ENCODE measurements around the gene ABCB8.
"Not testable (repeated sequence)": the region's sequence is repeated elsewhere in the genome, so short reads cannot be mapped to it uniquely, and the experiment has no call there.

Gene ABCB8

DNA sequence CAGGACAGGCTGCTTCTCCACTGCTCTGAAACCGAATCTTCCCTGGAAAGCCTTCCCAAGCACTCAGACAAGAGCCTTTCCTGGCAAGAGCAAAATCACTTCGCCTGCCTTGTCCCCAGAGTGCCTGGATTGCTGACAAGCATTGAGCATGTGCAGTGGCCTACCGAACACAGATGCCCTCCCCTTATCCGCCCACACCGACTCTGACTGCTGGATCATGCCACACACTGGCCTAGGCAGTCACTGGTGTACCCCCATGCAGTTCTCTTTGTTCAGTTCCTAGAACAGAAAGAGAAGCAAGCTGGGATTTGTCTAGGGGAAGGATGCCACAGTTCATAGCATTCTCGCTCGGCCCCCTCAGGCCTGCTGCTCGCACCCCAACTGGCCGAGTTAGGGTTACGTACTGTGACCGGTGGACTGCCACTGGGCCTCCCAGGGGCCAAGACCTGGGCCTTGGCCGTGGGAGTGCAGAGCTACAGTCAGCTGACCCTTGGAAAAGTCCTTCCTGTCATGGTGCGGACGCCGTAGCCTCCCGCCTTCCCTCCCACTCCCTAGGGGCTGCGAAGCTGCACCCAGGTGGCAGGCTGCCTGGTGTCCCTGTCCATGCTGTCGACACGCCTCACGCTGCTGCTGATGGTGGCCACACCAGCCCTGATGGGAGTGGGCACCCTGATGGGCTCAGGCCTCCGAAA lies 6.9 kb downstream of the ABCB8 start:
- DNase-seq (ENCODE audit: low read depth in 2 of 2) = no peak

DNA sequence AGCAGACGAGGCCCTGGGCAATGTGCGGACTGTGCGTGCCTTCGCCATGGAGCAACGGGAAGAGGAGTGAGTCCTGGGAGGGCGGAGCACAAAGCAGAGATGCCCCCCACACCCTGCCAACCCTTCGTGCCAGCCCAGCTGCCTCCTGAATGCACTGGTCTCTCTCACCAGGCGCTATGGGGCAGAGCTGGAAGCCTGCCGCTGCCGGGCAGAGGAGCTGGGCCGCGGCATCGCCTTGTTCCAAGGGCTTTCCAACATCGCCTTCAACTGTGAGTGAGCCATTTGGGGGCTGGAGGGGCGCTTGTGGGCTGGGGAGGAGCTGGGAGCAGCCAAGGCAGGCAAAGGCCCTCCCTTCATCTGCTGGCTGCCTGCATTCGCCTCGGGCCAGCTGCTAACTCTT lies 7.7 kb downstream of the ABCB8 start:
- no peak for DNase-seq (ENCODE audit: low read depth in 2 of 2)

DNA sequence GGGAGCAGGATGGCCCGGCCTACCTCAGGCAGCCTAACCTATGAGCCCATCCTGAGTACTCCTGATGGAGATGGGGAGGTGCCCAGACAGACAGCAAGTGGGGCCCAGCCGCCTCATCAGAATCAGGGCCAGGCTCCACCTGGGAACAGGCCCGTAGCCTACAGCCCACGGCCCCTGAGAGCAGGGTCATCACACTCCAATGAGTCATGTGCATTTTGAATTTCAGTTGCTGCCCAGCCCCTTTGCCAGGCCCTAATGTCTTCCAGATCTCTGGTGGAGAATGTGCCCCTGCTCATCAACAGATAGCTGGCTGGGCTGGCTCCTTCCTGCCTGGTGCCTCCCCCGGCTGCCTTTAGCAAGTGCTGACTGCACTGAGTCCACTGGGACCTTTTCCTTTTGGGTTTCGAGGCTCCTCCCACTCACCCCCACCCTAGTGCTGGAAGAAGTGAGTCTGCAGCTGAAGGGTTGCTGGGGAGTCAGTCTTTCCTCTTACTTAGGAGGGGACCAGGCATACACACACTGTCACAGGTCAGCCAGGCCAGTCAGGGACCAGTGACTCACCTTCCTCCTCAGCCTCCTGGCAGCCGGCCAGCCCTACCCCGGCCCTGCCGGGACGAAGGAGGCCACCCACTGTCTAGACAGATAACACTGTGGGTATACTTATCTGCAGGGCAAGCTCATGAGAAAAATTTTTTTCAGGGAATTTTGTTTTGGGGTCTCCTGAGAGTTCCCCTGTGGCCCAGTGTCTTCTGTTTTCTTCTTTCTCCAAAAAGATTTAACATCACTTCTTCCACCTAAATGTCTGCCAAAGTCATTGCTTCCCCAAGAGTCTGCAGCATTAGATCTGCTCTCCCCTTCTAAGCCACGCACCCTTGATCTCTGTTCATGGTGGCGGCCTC lies 10.9 kb downstream of the ABCB8 start:
- peak; percentile 73 for DNase-seq (ENCODE audit: low read depth in 2 of 2)

DNA sequence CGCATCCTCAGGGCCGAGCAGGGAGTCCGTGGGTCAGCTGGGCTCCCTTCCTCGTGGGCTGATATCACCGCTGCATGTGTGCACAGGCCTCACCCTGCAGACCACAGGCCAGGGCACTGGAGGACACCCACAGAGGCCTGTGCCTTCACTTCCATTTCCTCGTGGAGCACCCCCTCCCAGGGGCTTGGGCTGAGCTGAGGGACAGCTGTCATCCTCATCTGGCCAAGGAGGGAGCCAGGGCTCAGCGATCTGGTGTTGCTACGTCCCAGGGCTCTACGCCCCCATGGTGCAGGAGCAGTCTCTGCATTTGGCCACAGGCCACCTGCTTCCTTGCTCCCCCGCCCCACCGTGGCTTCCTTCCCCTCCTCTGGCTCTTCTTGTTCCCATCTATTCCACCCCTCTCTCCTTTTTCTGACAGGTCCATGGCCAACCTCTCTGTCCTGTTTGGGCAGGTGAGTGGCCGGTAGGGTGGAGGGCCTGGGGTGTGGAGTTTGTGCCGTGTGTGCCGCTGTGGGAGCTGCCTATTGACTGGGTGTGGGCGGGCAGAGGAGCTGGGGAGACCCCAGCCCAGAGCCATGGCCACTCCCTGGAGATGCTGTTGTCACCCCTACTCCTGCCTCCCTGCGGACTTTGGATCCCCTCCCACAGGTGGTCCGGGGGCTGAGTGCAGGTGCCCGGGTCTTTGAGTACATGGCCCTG lies 11.7 kb downstream of the ABCB8 start:
- DNase-seq (ENCODE audit: low read depth in 2 of 2) = no peak

DNA sequence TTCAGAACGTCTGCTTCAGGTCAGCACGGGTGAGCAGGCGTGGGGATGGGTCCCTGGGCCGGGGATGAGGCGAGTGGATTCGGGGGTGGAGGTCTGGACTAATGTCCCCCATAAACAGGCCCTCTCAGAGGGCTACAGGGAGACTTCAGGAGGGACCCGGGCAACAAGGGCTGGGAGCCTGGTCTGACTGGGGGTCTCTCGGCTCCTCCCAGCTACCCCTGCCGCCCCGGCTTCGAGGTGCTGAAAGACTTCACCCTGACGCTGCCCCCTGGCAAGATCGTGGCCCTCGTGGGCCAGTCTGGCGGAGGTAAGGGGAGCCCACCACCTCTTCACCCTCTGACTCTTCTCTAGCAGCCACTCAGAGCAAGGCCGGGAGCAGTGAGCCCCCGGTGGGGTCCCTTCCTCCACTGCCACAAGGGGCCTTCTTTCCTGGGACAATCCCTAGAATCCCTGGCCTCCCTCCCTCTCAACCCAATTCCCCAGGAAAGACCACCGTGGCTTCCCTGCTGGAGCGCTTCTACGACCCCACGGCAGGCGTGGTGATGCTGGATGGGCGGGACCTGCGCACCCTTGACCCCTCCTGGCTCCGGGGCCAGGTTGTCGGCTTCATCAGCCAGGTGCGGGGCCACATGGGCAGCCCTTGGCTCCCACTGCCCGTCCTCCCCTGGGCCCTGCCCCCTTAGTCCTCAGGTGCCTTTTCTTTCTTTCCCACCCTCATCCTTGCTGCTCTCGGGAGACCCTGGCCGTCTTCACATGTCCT lies 12.5 kb downstream of the ABCB8 start:
- no peak for DNase-seq (ENCODE audit: low read depth in 2 of 2)

DNA sequence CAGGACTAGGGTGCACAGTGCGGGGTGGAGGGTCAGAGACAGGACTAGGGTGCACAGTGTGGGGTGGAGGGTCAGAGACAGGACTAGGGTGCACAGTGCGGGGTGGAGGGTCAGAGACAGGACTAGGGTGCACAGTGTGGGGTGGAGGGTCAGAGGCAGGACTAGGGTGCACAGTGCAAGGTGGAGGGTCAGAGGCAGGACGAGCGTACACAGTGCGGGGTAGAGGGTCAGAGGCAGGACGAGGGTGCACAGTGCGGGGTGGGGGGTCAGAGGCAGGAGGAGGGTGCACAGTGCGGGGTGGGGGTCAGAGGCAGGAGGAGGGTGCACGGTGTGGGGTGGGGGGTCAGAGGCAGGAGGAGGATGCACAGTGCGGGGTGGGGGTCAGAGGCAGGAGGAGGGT lies 15.2 kb downstream of the ABCB8 start:
- DNase-seq (ENCODE audit: low read depth in 2 of 2) = not testable (repeated sequence)

DNA sequence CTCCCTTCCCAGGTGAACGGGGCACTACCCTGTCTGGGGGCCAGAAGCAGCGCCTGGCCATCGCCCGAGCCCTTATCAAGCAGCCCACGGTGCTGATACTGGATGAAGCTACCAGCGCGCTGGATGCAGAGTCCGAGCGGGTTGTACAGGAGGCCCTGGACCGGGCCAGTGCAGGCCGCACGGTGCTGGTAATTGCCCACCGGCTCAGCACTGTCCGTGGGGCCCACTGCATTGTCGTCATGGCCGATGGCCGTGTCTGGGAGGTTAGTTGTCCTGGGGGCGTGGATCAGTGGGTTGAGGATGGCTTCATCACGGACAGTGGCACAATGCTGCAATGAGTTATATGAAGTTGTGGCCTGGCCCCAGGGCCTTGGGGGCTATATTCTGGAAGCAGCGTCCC lies 15.7 kb downstream of the ABCB8 start:
- DNase-seq (ENCODE audit: low read depth in 2 of 2) = no peak

DNA sequence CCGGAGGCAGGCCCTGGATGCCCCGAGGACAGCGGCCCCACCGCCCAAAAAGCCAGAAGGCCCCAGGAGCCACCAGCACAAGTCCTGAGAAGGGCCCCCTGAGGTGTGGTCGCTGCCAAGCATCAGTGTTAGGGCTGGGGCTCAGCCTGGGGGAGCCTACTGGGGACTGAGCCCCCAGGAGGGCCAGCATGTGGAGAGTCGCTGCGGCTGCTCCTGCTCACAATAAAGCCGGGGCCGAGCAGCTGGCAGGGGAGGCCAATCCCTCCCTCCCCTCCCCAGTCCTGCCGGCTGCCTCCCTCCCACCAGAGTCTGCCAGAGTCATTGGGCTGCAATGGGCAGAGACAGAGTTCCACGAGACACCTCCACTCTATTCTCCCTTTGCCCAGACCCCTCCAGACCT lies 17.0 kb downstream of the ABCB8 start:
- DNase-seq (ENCODE audit: low read depth in 2 of 2) = no peak

DNA sequence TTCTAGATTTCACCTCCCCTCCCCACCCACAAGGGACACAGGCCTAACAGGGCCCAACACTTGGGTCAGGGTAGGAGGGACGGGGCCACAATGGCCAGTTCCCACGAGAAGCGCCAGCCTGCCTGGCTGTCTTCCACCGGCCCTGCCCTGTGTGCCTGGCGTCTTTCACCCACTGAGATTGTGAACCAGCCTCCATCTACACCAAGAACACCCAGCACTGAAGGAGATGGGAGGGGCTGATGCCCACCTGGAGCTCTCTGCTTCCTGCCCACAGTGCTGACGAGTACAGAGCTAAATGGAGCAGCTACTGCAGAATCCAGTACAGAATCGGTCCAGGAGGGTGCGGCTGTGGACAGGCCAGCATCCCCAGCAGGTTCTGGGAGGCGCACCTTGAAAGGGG lies 17.7 kb downstream of the ABCB8 start:
- no peak for DNase-seq (ENCODE audit: low read depth in 2 of 2)

DNA sequence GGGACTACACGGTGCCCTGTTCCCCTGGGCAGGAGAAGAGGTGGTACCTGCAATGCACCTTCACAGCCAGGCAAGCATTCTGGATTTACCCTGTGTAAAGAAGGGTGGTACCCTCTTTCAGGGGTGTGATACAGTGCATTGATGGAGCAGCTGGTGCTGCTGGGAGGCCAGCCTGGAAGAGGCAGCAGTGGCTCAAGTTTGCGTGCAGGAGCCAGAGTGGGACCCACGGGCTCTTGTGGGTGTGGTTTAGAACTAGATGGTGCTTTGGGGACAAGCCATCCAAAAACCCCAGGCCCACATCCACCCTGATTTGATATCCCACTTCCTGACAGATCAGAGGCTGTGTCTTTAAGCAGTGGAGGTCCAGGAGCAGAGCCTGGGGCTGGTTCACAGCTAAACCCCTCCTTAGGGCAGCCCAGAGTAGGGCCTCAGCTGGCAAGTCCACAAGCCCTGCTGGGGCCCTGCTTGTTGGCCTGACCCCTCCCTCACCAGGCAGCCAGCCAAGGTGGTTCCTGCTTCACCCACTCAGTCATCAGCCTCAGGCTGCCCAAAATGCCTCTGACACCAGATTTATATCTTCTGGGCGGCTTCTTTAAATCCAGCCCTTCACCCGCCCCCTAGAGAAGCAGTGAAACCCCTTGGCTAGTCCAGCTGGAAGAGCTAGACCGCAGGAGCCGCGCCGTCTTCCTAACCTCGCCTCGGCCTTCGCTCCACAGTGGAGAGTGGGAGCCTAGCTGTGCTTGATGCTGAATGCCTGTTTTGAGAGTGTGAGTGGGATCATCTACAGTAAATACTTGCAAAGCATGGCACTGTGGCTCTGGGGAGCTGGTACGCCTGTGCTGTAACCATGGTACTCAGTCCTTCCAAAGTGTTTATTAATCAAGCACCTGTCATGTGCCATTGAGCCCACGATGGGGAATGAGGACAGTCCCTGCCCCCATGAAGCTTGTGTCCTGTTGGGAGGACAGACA lies 18.6 kb downstream of the ABCB8 start:
- no peak for DNase-seq (ENCODE audit: low read depth in 2 of 2)

DNA sequence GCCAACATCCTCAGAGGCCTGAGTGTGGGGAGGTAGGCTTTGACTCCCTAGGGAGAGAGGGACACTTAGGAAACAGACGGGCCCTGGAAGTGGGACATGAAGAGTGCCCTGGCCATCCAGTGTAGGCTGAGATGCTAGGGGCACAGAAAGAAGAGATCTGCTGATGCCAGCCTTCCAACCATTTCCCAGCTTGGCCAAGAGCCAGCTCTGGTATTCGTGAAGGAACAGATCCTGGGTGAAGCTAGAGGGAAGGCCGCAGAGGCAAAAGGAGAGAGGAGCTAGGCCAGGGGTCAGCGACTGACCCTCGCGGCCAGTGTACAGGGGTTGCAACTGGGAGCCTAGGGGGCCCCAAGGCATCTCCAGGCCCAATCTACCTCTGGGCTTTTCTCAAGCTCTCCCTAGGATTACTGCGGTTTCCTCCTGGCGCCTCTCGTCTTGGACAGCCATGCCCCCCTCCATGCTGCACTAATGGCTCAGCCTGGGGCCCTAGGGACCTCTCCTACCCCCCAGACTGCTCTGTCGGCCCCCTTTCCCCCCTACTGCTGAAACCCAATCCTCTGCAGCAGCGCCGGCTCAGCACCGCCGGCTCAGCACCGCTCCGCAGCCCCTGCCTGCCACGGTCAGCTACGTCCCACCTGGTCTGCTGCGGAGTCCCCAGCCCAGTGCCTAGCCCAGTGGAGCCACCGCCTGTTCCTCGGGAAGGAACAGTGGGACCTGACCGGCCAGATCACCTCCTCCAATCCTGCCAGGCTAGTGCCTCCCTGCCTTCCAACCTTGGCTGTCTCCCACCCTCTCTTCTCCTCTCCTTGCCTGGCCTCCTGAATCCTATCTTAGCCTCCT lies 19.9 kb downstream of the ABCB8 start, which contains the start of gene ASIC3:
ASIC3 (plus strand) TSS at position 556 of the 840 bp plus-strand sequence. CDS start 355 bp downstream, outside the sequence.
- DNase-seq (ENCODE audit: low read depth in 2 of 2) = no peak

DNA sequence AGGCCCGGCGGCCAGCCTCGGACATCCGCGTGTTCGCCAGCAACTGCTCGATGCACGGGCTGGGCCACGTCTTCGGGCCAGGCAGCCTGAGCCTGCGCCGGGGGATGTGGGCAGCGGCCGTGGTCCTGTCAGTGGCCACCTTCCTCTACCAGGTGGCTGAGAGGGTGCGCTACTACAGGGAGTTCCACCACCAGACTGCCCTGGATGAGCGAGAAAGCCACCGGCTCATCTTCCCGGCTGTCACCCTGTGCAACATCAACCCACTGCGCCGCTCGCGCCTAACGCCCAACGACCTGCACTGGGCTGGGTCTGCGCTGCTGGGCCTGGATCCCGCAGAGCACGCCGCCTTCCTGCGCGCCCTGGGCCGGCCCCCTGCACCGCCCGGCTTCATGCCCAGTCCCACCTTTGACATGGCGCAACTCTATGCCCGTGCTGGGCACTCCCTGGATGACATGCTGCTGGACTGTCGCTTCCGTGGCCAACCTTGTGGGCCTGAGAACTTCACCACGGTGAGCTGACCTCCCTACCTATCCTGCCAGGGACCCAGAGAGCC lies 20.7 kb downstream of the ABCB8 start:
- DNase-seq (ENCODE audit: low read depth in 2 of 2) = no peak

DNA sequence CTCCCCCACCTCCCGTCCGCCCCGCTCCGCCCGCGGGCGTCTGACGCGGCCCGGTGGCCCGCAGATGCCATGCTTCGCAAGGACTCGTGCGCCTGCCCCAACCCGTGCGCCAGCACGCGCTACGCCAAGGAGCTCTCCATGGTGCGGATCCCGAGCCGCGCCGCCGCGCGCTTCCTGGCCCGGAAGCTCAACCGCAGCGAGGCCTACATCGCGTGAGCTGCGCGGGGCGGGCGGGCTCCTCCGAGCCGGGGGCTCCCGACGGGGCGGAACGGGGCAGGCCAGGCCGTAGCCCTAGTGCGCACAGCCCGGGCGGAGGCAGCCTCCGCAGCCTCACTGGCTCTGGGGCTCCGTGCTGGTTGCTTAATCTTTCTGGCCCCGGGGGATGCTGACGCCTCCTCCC lies 22.9 kb downstream of the ABCB8 start:
- peak in 1 of 2 donors; percentile 27 for DNase-seq (ENCODE audit: low read depth in 2 of 2)

DNA sequence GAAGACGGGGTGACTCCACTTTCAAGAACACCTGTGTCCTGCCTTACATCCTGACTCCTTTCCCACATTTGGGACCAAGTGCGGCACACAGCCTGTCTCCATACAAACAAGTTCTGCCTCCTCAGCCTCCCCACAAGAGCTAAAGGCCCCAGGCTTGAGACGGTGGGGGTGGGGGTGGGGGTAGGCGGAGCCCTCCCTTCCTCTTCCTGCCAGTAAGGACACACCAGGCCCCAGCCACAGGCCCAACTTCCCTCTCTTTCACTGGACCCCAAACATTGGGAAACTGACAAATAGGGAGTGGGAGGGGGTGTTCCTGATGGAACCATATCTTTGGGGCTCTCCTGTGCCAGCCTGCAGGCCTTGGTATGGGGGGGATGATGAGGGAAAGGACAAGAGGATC lies 24.8 kb downstream of the ABCB8 start:
- no peak for DNase-seq (ENCODE audit: low read depth in 2 of 2)

DNA sequence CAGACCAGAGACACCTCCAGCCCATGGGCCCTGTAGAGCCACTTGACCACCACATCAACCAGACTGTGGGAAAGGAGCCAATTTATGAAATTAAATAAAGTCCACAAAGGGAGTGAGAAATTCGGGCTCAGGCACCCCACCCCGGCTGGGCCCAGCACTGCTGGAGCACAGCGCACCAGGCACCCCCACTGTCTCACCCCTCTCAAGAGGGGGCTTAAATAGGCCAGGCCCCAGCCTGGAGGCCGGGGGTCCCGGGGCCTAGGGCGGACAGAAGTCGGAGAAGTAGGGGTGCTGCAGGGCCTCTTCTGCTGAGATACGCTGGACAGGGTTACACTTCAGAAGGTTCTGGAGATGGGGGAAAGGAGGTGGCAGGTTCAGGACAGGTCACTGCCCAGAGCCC lies 25.5 kb downstream of the ABCB8 start:
- no peak for DNase-seq (ENCODE audit: low read depth in 2 of 2)

DNA sequence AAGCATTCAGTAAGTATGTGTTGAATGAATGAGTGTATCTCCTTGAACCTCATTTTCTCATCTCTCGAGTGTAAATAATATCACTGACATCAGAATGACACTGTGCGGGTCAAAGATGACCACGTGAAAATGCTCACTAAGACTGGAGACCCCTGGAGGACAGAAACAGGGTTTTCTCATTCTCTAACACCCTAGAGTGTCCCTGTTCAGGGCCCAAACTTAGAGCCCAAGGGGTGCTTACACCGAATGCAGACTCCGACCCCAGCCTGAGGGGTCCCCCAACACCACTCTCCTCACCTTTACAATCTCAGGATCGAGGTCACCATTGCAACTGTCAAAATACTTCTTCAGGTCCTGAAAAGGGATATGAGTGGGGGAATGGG lies 28.0 kb downstream of the ABCB8 start:
- no peak for DNase-seq (ENCODE audit: low read depth in 2 of 2)

DNA sequence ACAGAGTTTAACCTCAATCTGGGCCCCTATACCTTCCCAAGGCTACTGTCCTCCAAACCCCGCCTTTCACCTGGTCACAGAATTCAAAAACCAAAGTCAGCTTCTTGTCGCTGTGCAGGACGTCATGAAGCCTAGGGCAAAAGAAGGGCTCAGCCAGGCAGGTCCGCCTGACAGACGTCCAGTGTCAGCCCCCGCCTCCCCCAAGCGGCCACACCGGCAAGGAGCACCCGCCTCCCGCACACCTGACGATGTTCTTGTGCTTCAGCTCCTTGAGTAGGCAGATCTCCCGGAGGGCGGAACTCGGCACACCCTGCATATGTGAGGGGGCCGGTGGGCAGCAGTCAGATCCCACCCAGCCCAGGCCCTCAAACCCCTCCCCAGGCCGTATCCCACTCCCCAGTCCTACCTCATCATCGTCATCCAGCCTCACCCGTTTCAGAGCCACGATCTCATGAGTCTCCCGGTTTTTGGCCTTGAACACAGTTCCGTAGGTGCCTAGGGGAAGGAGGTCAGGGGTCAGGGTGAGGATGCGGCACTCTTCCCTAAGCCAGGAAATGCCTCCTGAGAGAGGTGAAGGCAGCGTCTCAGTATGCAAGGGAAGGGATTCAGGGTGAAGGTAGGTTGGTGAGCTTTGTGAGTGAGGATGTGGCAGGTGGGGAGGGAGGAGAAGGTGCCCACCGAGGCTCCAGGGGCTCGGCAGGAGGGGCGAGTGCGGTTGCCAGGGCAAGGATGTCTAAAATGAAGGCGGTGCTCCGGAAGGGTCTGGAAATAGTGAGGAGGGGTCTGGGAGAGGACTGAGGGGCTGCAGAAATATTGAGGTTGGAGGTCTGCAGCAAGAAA lies 28.6 kb downstream of the ABCB8 start:
- no peak for DNase-seq (ENCODE audit: low read depth in 2 of 2)

DNA sequence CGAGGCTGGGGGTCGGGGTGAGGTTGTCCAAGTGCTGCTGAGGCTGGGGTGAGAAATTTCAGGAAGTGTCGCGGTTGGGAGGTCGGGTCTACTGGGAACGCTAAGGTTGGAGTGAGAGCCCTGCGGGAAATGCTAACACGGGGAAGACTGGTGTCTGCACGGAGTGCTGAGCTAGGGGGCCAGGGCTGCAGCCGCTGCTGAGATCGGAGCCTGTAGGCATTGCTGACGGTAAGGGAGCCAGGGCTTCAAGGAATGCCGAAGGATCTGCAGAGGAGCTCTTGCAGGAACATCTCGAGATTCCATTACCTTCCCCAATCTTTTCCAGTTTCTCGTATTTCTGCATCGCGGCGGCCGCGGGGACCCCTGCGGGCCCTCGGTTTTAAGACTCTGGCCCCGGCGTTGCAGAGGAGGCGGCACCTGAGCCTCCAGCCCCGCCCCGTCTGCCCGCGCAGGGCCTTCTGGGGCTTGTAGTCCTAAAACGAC lies 29.3 kb downstream of the ABCB8 start, which contains the start of gene CDK5:
CDK5 (minus strand) TSS at position 392 of the 483 bp plus-strand sequence; CDS start at position 343, 49 bp downstream.
- DNase-seq (ENCODE audit: low read depth in 2 of 2) = no peak

All from stimulated activated CD8-positive, alpha-beta memory T cell treated with anti-CD3 and anti-CD28 coated beads, Interleukin-2, amount 100 ng/mL, for 48 hours (primary cell).